ENCODE measurements around the gene SUPV3L1. TPM values are rescaled to one million over a fixed set of nuclear protein-coding genes. Genes with fewer than 3 reads are reported as not detected.

The SUPV3L1 gene
- total RNA-seq, 1 experiment from 2014 or later: 55.3 TPM

Other genes with a start within 250 kb of the SUPV3L1 start
- 154 and 188 TPM in 2 replicates for gene DDX21, start 224.1 kb upstream of the SUPV3L1 start, total RNA-seq (2021)
- gene KIFBP, start 191.4 kb upstream of the SUPV3L1 start, total RNA-seq (2021): 40.5 and 42.8 TPM in 2 replicates
- gene SRGN, start 92.1 kb upstream of the SUPV3L1 start, total RNA-seq (2021): 0.32 TPM in 1 of 2 replicates, not detected in the other
- 80.1 and 82.1 TPM in 2 replicates for gene VPS26A, start 56.1 kb upstream of the SUPV3L1 start, total RNA-seq (2021)
- gene HKDC1, start 40.1 kb downstream of the SUPV3L1 start, total RNA-seq (2021): 0.52 and 0.79 TPM in 2 replicates
- gene HK1, start 98.3 kb downstream of the SUPV3L1 start, total RNA-seq (2021): 106 and 107 TPM in 2 replicates
- 0.17 and 0.21 TPM in 2 replicates for gene TACR2, start 236.7 kb downstream of the SUPV3L1 start, total RNA-seq (2021)